Kidney (tissue), 14 donors: ENCODE measurements around the gene PNKP. TPM values are rescaled to one million over a fixed set of nuclear protein-coding genes. Genes with fewer than 3 reads are reported as not detected.
A peak's percentile ranks its signal among the peaks of the same experiment; 100 is the strongest.

ENCODE experiments used
- DNase-seq, 5 donors: peaks; one replicate each; pipeline ENCODE4 v3.0.0-alpha.2; 2013 to 2020
- FAIRE-seq: peaks from 2 replicates; lab custom pipeline; 2012; peaks lifted over from hg19 to GRCh38; lab: Jason Lieb, UNC
- H3K27ac ChIP-seq, 2 donors: one replicate each; pipeline ENCODE4 v1.7.0; 2013; ENCODE audit warnings: low read depth in 2 of 2, low read length in 2 of 2, inconsistent platforms in 1 of 2
- H3K27me3 ChIP-seq: one replicate; pipeline ENCODE4 v1.7.1; 2013; ENCODE audit warnings: low read length, inconsistent platforms; ENCODE audit not compliant: control insufficient read depth, insufficient read depth
- H3K36me3 ChIP-seq, 3 donors: one replicate each; pipeline versions ENCODE4 v1.7.0 to v1.7.1; 2013; ENCODE audit warnings: low read length in 3 of 3, control low read depth in 1 of 3, inconsistent platforms in 1 of 3; ENCODE audit not compliant: insufficient read depth in 3 of 3, control insufficient read depth in 2 of 3
- H3K4me1 ChIP-seq, 3 donors: one replicate each; pipeline versions ENCODE4 v1.7.0 to v1.7.1; 2013; ENCODE audit warnings: low read length in 3 of 3, inconsistent platforms in 1 of 3, low read depth in 1 of 3; ENCODE audit not compliant: control insufficient read depth in 2 of 3, insufficient read depth in 2 of 3
- H3K4me3 ChIP-seq, 3 donors: one replicate each; pipeline versions ENCODE4 v1.7.0 to v1.8.1; 2013; ENCODE audit warnings: low read length in 3 of 3, control low read depth in 1 of 3, inconsistent platforms in 1 of 3
- H3K9ac ChIP-seq, 3 donors: one replicate each; pipeline versions ENCODE4 v1.7.0 to v1.7.1; 2013; ENCODE audit warnings: low read length in 3 of 3, control low read depth in 1 of 3, inconsistent platforms in 1 of 3
- H3K9me3 ChIP-seq, 3 donors: one replicate each; pipeline versions ENCODE4 v1.7.0 to v1.7.1; 2013; ENCODE audit warnings: low read length in 3 of 3, control low read depth in 1 of 3, inconsistent platforms in 1 of 3; ENCODE audit not compliant: control insufficient read depth in 2 of 3, insufficient read depth in 1 of 3
- CTCF ChIP-seq: IDR thresholded peaks from 3 replicates; pipeline ENCODE4 v1.5.1; 2012; ENCODE audit warnings: mild to moderate bottlenecking, moderate library complexity, borderline replicate concordance; ENCODE audit not compliant: insufficient read depth; ENCODE audit errors: extremely low read depth
- intact Hi-C: fragments of 100-400 bp; cut with DNase I; formaldehyde crosslinking; loops from one replicate; pipeline ENCODE4 v1.11.1; 2022
- polyA plus RNA-seq: library from polyadenylated mRNA; stranded (reverse); fragments of 350-450 nt; fragmentation: Illumina TruSeq; extraction: RNeasy Lipid Tissue Mini Kit (QIAGEN cat#74804); gene quantifications from one replicate; pipeline ENCODE4 v1.2.3, GENCODE V29; 2014; ENCODE audit warnings: low read depth, low replicate concordance; ENCODE audit not compliant: insufficient read depth
- total RNA-seq: library from RNA; stranded (reverse); fragmentation: NEBNext Ultra II Directional; extraction: Animal tissue kit (Norgen Biotek cat#: 25700); gene quantifications from one replicate; pipeline ENCODE4 v1.2.1, GENCODE V29; 2021
- donor health status: control.
- donor health status: control.
- donor health status: control.
- donor health status: control.
- donor health status: control.
- donor health status: DM: yes; HTN: yes; CAD: no.
- donor health status: Normal renal cell carcinoma (clear cell type).

PNKP gene
- total and polyA plus RNA-seq, 2 donors from 2014 or later: 45.5 to 101 TPM

DNA sequence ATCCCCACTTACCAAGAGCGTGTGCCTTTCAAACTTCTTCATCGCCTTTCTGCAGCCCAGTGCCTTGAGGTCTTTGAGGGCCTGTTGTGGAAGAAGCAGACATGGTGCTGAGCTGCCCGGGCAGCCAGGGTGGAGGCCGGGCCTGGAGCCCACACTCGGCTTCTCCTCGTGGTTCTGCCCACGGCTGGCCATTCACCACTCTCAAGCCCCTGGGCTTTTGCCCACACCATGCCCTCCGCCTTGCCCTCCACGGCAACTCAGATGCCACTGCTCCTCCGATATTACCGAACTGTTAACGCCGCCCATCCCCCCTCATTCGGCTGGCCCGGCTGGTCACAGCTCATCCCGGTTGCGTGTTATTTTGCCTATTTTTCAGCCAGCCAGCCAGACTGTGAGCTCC, 24.0 kb upstream of the PNKP start:
- TF ChIP-seq CTCF: no peak
- Histone ChIP-seq H3K36me3 (no peaks in the 10 kb centered on the region), H3K4me3 (no peak overlapping the region), H3K4me1 (peaks cover 0 to 5% (median 0%) of the 10 kb centered on the region in 3 donors), H3K9ac (no peak overlapping the region), H3K27me3 (no peaks in the 10 kb centered on the region), H3K9me3 (no peaks in the 10 kb centered on the region), H3K27ac (no peak overlapping the region)
- FAIRE-seq (no peak), DNase-seq (peak in 1 of 5 donors; percentile 61)
- intact Hi-C loops: no loop called here

- TF ChIP-seq CTCF: no peak
- DNase-seq (peak in 3 of 5 donors; percentile 37 to 88 (median 64)), FAIRE-seq (no peak)
- intact Hi-C loops: no loop called here
- Histone ChIP-seq H3K4me3 (no peak overlapping the region), H3K4me1 (peaks cover 0 to 5% (median 0%) of the 10 kb centered on the region in 3 donors), H3K36me3 (no peaks in the 10 kb centered on the region), H3K27ac (no peak overlapping the region), H3K9me3 (no peaks in the 10 kb centered on the region), H3K9ac (no peak overlapping the region), H3K27me3 (no peaks in the 10 kb centered on the region)
Observed at GRCh38 chr19:49890349-49891311, 23.3 kb upstream of the PNKP start.

GRCh38 chr19:49889687-49890348, 22.4 kb upstream of the PNKP start:
- intact Hi-C loops: no loop called here
- H3K36me3 ChIP-seq: peaks cover 0 to 2% (median 1%) of the 10 kb centered on the region in 3 donors
- peak; percentile 53 for TF ChIP-seq CTCF
- no peak overlapping the region for H3K27ac ChIP-seq
- no peak overlapping the region for H3K4me3 ChIP-seq
- no peak overlapping the region for H3K9ac ChIP-seq
- H3K9me3 ChIP-seq: no peaks in the 10 kb centered on the region
- DNase-seq: peak; percentile 88 to 93 (median 91)
- FAIRE-seq: no peak
- H3K4me1 ChIP-seq: peaks cover 0 to 5% (median 0%) of the 10 kb centered on the region in 3 donors
- no peaks in the 10 kb centered on the region for H3K27me3 ChIP-seq
